ENCODE measurements around the gene CCDC106.

The CCDC106 gene

DNA sequence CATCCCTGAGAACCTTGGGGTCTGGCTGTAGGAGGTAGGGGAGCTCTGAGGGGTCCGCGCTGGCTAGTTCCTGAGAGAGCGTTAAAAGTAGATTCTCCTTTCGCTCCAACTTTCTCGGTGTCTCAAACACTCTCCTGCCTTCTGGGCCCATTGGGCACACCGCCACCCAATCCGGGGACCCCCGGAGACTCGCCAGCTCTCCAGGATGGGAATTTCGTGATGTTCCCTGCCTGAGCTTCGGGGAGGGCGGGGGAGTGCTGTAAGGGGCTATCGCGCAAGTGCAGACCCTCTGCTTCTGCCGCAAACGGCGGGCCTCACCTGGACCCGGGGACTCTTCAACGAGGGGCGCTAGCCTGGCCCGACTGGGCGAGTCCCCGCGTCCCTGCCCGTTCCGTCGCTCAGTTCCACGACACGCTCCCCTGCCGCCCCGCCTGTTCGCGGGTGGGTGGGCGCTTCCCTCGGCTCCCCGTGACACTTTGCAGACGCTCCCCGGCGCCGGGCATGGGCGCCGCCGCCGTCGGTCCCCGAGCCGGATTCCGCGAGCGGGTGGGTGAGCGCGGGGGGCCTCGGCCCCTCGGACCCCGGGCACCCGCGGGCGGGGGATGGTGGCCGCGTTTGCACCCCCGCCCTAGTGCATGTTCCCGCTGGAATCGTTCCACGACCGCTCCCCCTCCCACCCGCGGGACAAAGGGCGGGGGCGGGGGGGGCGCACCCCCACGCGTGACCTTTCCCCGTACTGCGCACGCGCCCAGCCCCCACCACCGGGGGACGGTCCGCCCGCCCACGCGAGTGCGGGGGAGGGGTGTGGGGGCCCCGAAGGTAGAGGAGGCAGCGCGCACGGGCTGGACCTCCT lies at the start of gene CCDC106:
TSS of gene CCDC106 (plus strand) at position 481 of the 853 bp plus-strand sequence. CDS start 835 bp downstream, outside the sequence.
- in situ Hi-C loops (cut with HindIII; ENCODE audit: low sequenced_read_pairs), result no loop called here

DNA sequence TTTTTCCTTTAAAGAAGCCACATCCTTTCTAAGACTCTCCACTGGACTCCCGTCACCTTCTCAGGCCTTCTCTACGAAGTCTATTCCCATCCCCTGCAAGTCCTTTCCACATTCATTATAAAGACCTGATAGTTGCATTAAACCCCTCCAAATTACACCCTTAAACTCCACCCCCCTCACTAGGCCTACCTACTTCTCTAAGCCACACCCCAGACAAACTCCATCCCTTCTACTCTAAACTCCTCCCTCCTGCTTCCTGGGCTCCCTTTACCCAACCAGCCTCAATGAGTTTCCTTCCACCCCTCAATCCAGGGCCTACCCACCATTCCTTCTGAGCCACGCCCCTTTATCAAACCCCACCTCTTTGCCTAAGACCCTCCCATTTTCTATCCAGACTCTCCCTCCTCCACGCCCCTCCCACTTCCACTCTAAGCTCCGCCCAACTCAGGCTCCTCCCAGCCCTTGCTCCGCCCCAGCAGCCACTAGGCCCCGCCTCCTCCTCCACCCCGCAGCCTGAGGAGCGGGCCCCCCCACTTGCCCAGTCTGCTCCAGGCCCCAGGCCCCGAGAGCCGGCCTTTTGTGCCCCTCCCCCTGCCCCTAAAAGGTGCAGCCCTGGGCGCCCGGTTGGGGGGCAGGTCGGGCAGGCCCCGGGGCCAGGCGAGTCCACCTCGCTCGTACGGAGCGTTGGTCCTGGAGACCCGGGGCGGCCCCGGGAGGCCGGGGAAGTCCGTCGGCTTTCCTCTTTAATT lies 49.1 kb upstream of the CCDC106 start:
- in situ Hi-C loops (cut with HindIII; ENCODE audit: low sequenced_read_pairs), result no loop called here

DNA sequence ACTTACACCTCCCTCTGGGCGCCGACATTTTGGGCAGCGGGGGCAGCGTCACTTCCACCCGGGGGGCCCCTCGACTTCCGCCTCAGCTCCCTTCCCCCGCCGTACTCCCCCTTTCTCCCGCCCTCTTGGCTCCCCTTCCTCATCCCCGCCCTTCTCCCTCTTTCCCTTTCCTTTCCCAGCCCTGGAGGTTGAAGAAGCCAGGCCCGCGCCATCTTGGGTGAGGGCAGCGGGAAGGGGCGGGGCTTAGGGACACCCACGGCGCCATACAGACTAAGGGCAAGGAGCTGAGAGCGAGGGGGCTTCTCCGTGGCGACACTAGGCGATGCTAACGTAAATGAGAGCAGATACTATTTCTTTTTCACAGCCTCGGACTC lies 48.6 kb upstream of the CCDC106 start, which contains the start of gene FIZ1:
TSS of gene FIZ1 (minus strand) at position 50 of the 374 bp plus-strand sequence. CDS start 1,652 bp downstream, outside the sequence.
- in situ Hi-C loops (cut with HindIII; ENCODE audit: low sequenced_read_pairs), result no loop called here

DNA sequence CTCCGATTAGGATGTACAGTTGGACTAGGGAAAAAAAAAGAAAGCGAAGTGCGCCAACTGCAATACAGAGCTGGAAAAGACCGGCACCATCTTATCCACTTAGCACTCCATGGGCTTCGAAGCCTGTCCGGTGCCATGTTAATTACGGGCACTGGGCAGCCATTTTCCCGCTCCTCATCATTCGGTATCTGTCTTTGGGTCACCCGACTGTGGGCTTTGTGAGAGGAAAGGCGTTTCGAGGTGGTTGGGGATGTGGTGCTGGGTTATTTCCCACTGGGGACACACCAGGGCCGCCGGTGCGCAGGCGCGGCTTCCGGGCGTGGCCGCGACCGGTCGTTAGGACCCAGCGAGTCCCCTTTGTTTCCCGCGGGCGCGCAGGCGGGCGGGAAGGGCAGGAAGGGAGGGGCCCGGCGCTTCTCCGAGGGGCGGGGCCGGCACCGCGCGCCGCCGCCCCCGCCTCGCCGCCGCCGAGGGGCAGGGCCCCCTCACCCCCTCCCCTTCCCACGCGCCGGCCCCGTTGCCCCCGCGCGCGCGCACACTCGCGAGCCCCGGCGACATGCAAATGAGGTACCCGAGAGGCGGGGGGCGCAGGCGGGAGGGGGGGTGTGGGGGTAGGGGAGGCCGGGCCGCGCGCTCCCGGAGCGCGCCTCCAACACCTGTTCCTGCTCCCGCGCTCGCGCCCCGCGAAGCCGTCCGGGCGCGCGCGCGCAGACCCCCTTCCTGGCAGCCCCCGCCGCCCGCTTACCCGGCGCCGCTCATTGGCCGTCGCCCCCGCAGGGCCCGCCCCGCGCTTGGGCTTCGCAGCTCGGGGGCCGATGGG lies 48.0 kb upstream of the CCDC106 start, which contains the start of gene ZNF524:
TSS of gene ZNF524 (plus strand) at position 447 of the 820 bp plus-strand sequence. CDS start 1,825 bp downstream, outside the sequence.
- in situ Hi-C loops (cut with HindIII; ENCODE audit: low sequenced_read_pairs), result no loop called here

DNA sequence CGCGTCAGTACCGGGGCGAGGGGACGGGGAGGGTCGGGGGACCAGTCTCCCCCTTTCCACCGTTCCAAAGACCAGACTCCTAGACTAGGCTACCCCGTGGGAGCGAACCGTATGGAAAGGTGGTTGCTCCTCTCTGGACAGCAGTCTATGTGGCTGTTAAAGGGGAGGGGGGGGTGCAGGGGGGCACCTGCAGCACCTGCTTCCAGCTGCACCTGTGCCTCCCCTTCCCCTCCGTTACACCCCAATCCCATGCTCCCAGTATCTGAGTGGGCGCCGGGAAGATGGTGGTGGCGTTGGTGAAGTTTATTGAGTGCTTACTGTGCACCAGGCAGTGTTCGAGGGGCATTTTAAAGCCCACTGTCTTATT lies 47.4 kb upstream of the CCDC106 start:
- in situ Hi-C loops (cut with HindIII; ENCODE audit: low sequenced_read_pairs), result no loop called here

DNA sequence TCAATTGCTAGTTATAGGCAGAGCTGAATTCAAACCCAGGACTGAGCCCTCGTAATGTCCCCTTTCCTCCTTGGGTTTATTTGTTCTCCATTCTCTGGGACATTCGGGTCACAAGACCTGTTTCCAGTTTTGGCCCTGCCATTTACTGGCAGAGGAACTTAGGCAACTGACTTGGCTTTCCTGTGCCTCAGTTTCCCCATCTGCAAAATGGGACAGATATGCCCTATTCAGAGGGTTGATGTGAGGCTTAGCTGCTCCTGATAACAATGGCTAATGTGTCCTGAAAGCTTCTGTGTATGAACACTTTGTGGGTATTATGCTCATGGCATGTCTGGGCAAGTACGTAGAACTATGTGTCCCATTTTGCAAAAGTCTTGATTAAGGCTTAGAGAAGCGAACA lies 46.9 kb upstream of the CCDC106 start:
- in situ Hi-C loops (cut with HindIII; ENCODE audit: low sequenced_read_pairs), result no loop called here

DNA sequence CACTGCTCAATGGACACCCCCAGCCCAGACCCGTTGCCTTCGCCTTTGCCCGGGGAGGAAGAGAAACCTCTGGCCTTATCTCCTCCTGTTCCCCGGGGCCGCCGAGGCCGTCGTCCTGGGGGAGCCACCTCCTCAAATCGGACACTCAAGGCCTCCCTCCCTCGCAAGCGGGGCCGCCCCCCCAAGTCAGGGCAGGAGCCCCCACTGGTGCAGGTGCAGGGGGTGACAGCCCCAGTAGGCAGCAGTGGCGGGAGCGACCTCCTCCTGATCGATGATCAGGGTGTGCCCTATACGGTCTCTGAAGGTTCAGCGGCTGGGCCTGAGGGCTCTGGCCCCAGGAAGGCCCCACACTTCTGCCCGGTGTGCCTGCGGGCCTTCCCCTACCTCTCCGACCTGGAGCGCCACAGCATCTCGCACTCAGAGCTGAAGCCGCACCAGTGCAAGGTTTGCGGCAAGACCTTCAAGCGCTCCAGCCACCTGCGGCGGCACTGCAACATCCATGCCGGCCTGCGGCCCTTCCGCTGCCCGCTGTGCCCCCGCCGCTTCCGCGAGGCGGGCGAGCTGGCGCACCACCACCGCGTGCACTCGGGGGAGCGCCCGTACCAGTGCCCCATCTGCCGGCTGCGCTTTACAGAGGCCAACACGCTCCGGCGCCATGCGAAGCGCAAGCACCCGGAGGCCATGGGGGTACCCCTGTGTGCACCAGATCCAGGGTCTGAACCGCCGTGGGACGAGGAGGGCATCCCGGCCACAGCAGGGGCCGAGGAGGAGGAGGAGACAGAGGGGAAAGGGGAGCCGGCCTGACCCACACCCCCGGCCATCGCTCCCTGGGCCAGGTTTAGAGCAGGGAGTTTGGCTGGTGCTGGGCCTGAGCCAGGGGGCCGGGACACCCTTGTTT lies 45.7 kb upstream of the CCDC106 start:
- in situ Hi-C loops (cut with HindIII; ENCODE audit: low sequenced_read_pairs), result no loop called here

DNA sequence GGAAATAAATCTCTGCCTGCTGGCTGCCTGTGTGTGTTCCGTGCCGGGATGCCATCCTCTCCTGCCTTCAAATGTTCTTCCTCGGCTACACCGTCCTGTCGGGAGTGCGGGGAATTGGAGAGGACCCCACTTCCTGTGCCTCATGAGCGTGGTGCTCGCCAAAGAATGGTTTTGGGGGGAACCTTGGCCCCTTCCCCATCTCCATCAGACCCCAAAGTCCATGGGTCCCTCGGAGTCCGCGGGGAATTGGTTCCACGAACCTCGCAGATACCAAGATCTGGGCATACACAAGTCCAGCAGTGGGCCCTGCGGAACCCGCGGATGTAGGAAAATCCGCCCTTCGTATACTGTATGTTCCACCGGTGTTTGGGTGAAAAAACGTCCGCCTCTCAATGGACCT lies 44.9 kb upstream of the CCDC106 start:
- in situ Hi-C loops (cut with HindIII; ENCODE audit: low sequenced_read_pairs), result no loop called here

DNA sequence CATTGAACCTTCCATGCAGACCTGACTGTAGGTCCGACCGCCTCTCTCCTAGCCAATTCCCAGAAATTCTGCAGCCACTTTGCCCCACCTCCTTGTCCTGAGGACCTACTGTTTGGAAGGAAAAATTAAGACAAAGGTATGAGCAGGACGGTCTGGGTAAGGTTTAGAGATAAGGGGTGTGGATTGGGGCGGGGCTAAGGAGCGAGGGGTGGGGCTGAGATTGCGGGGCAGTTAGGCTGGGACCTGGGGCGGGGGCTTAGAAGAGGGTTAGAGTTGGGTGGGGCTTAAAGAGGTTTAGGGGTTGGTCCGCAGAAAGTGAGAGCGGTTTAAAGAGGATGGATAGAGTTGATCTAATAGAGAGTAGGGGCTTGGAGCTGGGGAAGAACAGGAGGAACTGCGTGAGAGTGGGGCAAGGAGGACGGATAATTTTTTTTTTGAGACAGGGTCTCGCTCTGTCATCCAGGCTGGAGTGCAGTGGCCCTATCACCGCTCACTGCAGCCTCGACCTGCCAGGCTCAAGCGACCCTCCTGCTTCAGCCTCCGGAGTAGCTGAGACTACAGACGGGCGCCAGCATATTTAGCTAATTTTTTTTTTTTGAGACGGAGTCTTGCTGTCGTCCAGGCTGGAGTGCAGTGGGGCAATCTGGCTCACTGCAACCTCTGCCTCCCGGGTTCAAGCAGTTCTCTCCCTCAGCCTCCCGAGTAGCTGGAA lies 44.3 kb upstream of the CCDC106 start:
- in situ Hi-C loops (cut with HindIII; ENCODE audit: low sequenced_read_pairs), result no loop called here

DNA sequence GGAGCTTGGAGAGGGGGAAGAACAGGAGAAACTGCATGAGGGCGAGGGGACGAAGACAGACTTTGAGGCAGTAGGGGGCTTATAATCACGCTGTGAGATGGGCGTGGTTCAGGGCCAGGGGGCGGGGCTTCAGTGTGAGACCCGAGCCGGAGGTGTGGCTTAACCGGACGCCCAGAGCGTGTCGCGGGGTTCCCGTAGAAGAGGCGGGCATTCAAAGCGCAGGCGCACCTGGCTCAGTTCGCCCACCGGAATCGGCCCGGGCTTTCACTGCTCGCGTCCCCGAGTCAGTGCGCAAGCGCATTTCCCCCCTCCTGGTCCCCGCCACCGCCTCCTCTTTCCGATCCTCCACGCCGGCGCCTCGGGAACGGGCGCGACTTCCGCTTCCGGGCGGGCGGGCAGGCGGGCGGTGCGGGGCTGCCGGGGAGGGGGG lies 42.8 kb upstream of the CCDC106 start:
- in situ Hi-C loops (cut with HindIII; ENCODE audit: low sequenced_read_pairs), result no loop called here

DNA sequence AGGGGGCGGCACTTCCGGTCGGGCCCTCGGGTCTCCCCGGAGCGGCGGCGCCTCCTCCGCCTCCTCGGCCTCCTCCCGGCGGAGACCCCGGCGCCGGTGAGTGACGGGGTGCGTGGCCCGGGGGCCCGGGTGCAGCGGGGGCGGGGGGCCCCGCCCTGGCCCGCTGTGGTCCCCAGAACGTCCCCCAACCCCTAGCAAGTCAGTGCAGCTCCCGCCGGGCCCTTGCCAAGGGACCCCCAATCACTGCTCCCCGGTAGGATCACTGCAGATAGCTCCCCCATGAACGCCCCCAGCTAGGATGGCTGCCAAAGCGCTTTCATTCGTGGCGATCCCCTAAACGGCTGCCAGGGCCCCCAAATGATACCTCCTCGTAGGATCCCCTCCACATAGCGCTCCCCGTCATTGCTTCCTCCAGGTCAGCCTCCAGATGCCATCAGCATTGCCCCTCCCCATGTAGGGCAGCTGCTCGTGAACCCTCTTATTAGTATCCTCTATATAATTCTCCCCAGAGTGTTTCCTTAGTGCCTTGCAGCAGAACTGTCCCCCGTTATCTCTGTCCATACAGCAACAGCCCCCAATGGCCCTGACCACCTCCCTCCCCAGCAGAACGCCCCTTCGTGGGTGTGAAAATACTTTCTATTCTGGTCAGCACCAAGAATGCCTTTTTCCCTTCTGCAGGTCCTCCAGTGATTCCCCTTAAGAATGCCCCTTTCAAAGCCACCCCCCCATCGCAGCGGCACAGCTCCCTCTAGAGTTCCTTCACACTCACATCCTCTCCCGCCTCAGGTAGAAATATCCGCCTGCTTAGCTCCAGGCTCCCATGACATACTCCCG lies 42.2 kb upstream of the CCDC106 start, which contains the start of gene ZNF865:
TSS of gene ZNF865 (plus strand) at position 11 of the 834 bp plus-strand sequence. CDS start 7,972 bp downstream, outside the sequence.
- in situ Hi-C loops (cut with HindIII; ENCODE audit: low sequenced_read_pairs), result no loop called here

DNA sequence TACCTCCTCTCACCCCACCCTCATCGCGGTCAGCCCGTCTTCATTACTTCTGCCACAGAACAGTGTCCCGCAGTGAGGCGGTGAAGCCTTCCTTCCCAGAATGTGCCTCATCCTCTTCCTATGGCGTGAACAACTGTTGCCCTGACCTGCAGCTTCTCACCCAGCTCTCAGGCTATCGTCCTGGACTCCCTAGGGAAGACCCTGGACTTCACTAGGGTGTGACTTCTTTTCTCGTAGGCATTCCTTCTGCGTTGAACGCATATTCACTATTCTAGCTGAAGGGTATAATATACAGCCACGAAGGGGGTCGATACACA lies 41.6 kb upstream of the CCDC106 start:
- in situ Hi-C loops (cut with HindIII; ENCODE audit: low sequenced_read_pairs), result no loop called here

DNA sequence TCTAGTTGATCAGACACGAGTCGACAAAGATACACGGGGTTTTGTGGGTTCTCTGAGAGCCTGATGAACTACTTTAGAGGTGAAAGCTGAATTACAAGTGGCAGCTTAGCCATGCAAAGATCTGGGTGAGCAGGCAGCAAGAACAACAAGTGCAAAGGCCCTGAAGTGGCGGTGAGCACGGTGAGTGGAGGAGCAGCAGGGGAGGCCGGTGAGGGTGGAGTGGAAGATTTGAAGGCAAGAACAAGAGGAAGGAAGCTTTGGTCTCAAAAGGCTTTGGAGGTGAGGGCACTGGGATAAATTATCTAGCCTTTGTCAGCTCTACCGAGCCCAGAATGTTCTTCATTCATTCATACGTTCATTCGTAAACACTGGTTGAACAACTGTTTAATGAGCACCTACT lies 41.2 kb upstream of the CCDC106 start:
- in situ Hi-C loops (cut with HindIII; ENCODE audit: low sequenced_read_pairs), result no loop called here

DNA sequence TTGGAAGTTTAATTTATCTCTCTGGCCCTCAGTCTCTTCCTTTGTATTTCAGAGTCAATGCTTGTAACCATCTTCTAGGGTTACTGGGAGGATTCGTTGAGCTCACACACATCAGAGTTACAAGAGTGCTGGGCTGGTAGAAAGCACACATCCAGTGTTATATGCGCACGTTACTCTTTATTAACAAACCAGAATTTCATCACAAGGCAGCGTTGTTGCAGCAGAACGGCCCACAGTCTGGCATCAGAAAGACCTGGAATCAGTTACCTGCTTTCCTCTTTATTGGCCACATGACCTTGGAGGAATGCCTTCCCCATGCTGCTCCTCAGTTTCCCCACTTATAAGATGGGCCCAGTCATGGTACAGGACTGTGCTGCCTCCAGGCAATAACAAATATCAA lies 38.7 kb upstream of the CCDC106 start:
- in situ Hi-C loops (cut with HindIII; ENCODE audit: low sequenced_read_pairs), result no loop called here

DNA sequence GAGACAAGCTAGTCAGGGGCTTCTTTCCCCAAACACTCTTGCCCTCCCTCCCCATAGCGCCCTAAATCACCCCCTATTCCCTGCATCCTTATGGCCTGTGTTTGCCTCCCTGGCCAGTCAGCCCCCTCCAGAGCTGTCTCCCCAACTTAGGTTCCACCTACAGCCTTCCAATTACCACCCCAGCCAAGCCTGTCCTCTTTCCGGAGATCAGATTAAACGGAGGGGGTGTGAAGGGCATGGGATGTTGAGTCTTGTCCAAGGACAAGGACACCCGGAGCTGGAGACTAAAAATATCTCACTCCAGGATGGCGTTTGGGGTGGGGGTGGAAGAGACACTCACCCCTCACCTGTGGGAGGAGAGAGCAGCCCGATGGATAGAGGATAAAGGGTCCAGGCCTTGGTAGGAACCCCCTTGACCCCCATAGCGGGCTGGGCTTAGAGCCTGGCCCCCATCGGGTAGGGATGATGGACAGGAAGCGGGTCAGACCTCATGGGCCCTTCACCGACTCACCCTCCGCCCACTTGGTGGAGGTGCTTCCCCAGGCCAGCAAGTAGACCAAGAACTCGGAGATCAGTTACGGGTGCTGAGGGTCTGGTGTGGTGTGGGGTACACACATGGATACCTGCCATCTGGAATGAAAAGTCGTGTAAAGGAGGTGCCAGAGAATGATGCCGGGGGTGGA lies 36.6 kb upstream of the CCDC106 start:
- in situ Hi-C loops (cut with HindIII; ENCODE audit: low sequenced_read_pairs), result no loop called here

DNA sequence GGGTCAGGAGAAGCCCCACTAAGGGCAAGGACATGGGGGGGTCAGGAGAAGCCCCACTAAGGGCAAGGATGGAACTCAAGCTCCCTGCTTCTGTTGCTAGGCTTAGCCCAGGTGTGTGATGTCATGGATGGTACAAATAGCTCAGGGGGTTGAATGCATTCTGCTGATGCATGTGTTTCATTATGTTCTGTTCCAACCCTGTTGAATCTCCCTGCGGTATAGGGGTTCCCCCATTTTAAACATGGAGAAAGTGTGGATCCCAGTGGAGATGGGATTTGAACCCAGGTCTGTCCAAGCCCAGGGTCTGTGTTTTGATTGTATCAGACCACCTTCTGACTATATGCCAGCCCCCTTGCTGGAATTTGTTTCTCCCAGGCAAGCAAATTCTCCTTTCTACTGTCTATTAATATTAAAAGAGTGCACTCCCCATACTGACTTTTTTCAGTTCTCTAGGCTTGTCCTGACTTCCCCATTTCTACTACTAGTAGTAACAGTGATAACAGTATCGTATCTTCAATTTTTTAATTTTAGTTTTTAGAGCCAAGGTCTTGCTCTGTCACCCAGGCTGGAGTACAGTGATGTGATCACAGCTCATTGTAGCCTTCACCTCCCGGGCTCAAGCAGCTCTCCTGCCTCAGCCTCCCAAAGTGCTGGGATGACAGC lies 35.9 kb upstream of the CCDC106 start:
- in situ Hi-C loops (cut with HindIII; ENCODE audit: low sequenced_read_pairs), result no loop called here

DNA sequence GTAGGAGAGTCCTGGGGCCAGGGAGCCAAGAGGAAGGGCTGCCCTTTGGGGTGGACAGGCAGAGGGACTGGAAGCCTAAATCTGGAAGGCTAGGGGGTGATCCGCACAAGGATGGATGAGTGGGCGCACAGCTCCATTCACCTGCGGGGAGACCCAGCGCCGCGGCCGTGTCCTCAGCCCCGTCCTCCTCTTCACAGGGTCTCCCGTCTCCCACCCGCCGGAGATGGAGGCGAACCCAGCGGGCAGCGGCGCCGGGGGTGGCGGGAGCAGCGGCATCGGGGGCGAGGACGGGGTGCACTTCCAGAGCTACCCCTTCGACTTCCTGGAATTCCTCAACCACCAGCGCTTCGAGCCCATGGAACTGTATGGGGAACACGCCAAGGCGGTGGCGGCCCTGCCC lies 34.6 kb upstream of the CCDC106 start:
- in situ Hi-C loops (cut with HindIII; ENCODE audit: low sequenced_read_pairs), result no loop called here

All from DLD1 (cell line).